HG02938 (cell line): ENCODE data around the gene EXOC6B.

Source experiments
- ATAC-seq: cut with Tn5 transposase; IDR thresholded peaks from one replicate; pipeline ENCODE4 v1.9.1; 2021; ENCODE audit warnings: mild to moderate bottlenecking, moderate library complexity; ENCODE audit not compliant: unreplicated experiment

Gene EXOC6B

GRCh38 chr2:72389447-72389846 lies 436.4 kb downstream of the EXOC6B start:
- no peak for ATAC-seq

DNA sequence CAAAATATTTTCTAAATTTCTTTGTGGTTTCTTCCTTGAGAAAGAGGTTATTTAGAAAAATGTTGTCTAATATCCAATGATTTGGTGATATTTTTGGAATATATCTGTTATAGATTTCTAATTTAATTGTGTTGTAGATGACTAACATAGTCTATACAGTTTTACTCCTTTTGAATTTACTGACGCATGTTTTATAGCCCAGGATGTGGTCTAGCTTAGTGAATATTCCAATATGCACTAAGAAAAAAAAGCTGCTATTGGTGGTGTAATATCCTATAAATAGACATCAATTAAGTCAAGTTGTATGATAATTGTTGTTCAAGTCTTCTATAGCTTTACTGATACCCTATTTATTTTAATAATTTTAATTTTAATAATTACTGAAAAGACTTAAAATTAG lies 437.6 kb downstream of the EXOC6B start:
- ATAC-seq = no peak

DNA sequence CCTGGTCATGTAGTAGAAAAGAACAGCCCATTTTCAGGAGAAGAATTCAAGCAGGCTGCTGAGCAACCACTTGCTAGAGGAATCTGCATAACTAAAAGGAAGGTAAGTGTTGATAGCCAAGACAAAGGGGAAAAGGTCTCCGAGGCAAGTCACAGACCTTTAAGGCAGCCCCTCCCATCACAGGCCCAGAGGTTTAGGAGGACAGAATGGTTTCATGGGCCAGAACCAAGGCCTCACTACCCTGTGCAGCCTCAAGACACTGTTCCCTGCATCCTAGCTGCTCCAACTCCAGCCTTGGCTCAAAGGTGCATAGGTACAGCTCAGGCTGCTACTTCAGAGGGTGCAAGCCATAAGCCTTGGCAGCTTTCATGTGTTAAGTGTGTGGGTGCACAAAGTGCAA lies 439.5 kb downstream of the EXOC6B start:
- ATAC-seq = no peak

DNA sequence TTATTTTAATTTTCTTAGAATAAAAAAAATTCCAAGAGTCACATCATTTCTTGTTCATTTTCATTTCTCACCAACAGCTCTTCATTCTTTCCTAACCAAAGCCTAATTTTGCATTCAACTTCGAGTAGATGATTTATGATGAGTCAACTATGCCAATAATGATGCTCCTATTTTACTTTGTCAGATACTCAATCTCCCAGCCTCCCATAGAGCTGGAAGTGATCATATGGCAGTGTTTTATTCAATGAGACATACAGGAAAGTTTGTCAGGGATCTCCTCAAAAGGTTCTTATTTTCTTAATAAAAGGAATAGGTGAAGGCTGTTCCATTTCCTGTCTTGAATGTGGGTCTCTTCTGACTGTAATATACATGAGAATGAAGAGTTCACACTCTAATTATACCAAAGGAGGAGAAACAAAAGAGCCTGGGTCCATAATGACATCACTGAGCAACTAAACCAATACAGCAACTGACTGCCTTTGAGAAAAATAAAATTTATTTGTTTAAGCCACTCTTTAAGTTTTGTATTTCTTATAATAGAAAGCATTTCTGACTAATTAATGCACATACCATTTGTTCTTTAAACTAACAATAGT lies 447.0 kb downstream of the EXOC6B start:
- ATAC-seq = no peak

DNA sequence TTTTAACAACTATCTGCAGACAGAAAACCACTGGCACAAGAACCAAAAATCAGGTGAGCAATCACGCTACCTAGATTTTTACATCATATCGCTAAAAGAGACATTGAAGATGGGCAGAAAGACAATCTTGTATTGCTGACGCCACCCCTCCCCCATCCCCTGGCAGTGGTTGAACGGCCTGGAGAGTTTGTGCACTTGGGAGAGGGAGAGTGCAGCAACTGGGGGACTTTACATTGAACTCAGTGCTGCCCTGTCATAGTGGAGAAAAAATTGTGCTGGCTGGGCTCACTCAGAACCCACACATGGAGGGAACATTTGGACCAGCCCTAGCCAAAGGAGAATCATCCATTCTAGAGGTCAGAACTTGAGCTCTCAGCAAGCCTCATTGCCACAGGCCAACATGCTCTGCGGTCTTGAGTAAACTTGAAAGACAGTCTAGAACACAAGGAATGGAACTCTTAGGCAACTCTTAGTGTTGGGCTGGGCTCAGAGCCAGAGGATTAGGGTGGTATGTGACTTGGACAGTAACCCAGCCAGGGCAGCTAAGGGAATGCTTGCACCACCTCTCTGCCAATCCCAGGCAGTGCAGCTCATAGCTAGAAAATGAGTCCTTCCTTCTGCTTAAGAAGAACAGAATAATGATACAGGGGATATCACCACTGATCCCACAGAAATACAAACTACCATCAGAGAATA lies 458.2 kb downstream of the EXOC6B start:
- no peak for ATAC-seq

- no peak for ATAC-seq
These were observed 462.4 kb downstream of the EXOC6B start for GRCh38 chr2:72363406-72363805.

DNA sequence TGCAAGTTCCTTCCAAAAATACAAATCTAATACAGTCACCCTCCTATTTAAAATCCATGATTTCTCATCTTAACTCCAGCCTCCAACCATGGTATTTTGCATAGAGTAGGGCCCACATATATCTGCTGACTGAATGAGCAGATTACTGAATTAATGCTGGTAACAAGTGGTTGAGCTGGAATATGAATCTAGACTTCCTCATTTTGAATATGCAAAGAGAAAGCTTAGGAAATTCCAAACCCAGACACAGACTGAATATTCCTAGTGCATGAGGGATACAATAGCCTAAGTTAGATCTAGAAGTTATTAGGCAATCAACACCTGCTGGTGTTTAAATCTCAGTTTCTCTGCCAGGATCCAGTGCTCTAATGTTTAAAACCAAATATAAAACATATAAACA lies 463.1 kb downstream of the EXOC6B start:
- ATAC-seq = no peak

GRCh38 chr2:72361521-72361920 lies 464.3 kb downstream of the EXOC6B start:
- no peak for ATAC-seq

- ATAC-seq = no peak
These were observed 464.8 kb downstream of the EXOC6B start for GRCh38 chr2:72361042-72361441.

DNA sequence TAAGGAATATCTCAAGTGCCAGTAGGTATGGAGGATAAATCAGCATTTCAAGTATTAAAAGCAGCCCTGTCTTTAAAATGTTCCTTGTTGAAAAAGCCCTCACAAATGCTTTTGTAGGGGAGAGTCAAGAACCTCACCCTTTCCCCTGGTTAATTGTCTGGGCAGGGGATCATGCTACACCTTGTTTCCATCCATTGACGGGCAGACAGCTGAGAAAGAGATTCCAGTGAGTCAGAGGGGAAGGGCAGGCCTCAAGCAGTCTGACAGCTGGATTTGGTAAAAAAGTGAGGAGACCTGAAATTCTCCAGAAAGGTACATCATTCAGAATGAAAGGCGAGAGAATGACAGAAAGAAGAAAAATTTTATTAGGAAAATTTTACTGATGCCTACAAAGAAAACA lies 475.0 kb downstream of the EXOC6B start:
- no peak for ATAC-seq

GRCh38 chr2:72349016-72349415 lies 476.8 kb downstream of the EXOC6B start:
- no peak for ATAC-seq

DNA sequence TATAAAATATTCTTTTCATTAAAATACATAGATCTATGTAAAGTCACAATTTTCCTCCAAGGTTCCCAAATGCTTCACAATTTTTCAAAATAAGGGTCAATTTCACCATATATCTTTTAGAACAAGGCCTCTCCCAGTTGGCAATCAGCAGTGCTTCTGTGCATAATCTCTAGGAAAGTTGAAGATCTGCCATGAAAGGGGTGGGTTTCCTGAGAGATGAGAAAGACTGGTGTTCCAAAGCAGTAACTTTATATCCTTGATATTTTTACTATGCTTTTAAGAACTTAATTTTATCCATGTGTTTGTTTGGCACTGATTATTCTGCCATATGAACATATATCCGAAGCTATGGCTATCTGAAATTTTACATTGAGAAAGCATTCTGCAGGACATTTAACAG lies 478.8 kb downstream of the EXOC6B start:
- ATAC-seq = no peak

- ATAC-seq = no peak
These were observed 484.2 kb downstream of the EXOC6B start for GRCh38 chr2:72341639-72342038.

- ATAC-seq = no peak
These were observed 485.2 kb downstream of the EXOC6B start for GRCh38 chr2:72340665-72341064.

GRCh38 chr2:72338076-72338475 lies 487.8 kb downstream of the EXOC6B start:
- ATAC-seq = no peak

DNA sequence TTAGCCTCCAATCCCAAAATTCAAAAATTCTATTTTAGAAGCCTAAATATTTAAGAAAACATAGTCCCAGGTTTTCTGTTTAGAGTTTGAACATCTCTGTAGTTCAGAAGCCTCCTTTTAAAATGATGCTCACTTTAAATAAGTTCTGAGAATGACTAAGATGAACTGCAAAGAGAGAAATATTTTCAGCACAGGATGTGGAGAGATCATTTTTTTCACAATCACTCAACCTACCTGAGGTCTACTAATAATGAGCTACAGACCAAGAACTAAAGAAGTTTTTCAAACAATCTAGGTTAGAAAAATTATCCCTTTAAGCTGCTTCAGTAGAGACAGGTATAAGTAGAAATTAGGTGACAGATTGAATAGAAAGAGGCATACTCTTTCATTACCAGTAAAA lies 493.1 kb downstream of the EXOC6B start:
- ATAC-seq = no peak

GRCh38 chr2:72330652-72331051 lies 495.2 kb downstream of the EXOC6B start:
- ATAC-seq = no peak

GRCh38 chr2:72326759-72327158 lies 499.1 kb downstream of the EXOC6B start:
- ATAC-seq = no peak

- peak; percentile 77 for ATAC-seq
These were observed 500.0 kb downstream of the EXOC6B start for GRCh38 chr2:72325592-72326422.

DNA sequence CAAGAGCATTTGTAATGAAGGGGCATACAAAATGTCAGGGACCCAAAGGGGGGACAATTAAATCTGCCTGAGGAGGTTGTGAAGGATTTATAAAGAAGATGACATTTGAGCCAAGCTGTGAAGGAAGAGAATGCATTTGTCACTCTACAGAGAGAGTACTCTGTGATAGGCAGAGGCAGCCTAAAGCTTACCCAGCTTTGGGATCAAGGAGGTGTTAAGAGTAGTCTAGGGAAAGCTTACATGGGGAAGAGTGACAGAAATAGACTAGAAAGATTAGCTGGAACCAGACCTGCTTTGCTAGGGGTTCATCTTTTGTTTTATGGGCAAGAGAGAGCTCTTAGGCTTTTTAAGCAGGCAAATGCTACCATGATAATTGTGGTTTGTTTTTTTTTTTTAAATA lies 509.1 kb downstream of the EXOC6B start:
- ATAC-seq = no peak

DNA sequence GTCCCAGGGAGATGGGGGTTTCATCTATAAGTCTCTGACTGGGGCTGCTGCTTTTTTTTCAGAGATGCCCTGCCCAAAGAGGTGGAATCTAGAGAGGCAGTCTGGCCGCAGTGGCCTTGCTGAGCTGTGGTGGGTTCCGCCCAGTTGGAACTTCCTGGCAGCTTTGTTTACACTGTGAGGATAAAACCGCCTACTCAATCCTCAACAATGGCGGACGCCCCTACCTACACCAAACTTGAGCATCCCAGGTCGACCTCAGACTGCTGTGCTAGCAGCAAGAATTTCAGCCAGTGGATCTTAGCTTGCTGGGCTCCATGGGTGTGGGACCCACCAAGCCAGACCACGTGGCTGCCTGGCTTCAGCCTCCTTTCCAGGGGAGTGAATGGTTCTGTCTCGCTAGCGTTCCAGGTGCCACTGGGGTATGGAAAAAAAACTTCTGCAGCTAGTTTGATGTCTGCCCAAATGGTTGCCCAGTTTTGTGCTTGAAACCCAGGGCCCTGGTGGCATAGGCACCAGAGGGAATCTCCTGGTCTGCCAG lies 525.6 kb downstream of the EXOC6B start:
- ATAC-seq = no peak

- no peak for ATAC-seq
These were observed 532.2 kb downstream of the EXOC6B start for GRCh38 chr2:72293620-72294019.
